Hematopoietic multipotent progenitor cell treated with erythropoietin and hydrocortisone succinate and interleukin-3 and kit ligand, for 4 days (in vitro differentiated cells): ENCODE data around the gene NDRG3.
A peak's percentile ranks its signal among the peaks of the same experiment; 100 is the strongest.
"Not testable (repeated sequence)": the region's sequence is repeated elsewhere in the genome, so short reads cannot be mapped to it uniquely, and the experiment has no call there.

Source experiments
- DNase-seq: peaks from one replicate; pipeline ENCODE4 v3.0.0-alpha.2; 2015

Gene NDRG3

GRCh38 chr20:36686504-36686903 is 59.4 kb downstream of the NDRG3 start:
- no peak for DNase-seq

GRCh38 chr20:36684747-36685146 is 61.1 kb downstream of the NDRG3 start:
- peak; percentile 31 for DNase-seq

DNA sequence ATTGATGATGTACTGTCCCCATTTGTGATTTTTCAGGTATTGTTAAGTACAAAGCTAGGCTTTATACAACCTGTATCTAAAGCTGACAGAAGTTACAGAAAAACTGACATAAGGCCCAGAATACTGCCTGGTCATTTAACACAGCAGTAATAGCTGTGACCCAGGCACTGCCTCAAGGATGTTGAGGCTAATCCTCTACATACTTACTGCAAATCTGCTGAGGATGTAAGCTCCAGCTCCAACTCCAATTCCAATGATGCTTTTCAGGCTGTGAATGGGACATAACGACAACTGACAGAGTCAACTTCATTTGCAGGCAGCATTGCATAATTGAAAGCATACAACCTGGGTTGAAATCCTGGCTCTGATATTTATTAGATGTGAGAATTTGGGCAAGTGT is 63.6 kb downstream of the NDRG3 start:
- no peak for DNase-seq

DNA sequence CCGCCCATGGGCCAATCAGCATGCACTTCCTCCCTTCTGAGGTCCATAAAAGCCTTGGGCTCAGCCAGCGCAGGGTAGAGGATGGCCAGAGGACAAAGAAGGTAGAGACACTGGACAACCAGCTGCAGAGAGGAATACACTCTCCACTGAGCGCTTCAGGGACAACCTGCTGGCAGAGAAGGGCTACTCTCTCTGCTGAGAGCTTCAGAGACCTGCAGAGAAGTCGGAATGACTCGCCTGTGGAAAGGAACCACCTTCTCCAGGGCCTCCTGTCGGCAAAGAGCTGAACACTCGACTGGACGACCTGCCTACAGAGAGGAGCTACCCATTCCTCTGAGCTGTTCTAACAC is 68.5 kb downstream of the NDRG3 start:
- DNase-seq: no peak

DNA sequence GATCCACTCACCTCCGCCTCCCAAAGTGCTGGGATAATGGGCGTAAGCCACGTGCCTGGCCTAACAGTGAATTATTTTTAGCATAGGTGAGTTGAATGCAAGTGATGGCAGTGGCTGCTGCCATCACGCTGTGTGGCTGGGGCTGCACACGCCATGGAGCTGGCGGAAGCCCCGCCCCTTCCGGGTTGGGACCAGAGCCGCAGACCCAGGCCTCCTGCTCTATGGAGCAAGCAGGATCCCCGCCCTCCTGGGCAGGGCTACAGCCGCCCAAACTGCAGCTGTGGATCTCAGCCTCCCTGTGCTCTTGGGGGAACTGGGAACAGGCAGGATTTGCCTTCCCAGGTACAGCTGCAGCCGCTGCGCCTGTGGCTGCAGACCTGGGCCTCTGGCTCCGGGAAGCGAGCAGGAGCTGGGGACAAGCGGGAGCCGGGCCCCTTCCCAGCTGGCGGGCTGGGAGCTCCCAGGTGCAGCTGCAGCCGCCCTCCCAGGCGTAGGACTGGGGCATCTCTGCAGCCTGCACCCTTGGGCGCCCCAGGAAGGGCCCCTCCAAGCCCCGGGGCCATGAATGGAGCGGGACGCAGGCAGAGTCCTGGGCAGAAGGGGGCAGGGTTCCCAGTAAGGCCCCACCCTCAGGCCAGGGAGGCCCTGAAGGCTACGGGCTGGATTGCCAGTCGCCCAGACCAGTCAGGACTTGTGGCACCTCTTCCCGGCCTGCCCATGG is 69.0 kb downstream of the NDRG3 start:
- peak; percentile 38 for DNase-seq

GRCh38 chr20:36675545-36675944 is 70.3 kb downstream of the NDRG3 start:
- not testable (repeated sequence) for DNase-seq

- DNase-seq: no peak
Measured at GRCh38 chr20:36672991-36673390, 72.9 kb downstream of the NDRG3 start.

DNA sequence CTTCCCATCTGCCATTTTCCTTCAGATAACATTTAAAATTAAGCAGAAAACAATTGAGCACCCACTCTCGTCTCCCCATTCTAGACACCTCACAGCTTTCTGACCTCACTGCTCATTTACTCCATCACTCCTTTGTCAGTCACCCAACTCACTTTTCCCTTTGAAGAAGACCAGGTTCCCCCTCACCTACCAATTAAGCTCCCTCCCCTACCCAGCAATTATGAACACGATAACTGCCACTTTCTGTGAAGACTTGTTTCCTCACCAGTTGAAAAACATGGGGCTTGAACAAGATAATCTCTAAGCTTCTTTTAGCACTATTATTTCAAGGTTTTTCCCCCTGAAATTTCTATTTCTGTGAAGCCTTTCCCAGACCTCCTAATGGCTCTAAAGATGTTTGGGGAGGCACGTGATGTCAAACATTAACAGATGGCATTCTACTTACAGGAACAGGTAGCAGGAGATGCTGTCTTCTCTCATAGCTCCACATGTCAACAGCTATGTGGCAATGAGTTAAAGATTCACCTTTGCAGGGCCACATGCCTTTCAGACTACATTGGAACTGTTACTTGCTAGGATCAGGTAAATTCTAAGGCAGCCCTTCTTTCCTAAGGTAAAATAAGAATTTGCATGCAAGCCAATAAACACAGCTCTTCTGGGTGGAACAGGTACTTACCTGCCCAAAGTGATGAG is 75.1 kb downstream of the NDRG3 start:
- no peak for DNase-seq

GRCh38 chr20:36666181-36666740 is 79.6 kb downstream of the NDRG3 start:
- DNase-seq: peak; percentile 62

DNA sequence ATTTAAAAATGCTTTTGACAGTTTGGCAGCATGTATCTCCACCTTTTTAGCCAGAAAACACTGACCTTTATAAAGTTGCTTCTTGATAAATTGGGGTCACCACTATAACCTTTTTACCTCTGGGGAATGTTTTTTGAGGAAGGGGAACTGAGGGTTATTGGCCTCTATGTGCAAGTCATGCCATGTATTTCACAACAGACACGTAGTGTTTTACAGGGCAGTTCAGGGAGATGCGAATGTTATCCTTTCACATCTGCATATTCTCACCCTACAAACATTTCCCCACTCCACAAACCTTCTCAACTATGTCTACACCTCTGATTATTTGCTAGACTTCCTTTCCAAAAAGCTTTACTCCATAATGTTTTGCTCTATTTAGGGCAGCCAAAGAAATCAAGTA is 82.9 kb downstream of the NDRG3 start:
- DNase-seq: peak; percentile 39

DNA sequence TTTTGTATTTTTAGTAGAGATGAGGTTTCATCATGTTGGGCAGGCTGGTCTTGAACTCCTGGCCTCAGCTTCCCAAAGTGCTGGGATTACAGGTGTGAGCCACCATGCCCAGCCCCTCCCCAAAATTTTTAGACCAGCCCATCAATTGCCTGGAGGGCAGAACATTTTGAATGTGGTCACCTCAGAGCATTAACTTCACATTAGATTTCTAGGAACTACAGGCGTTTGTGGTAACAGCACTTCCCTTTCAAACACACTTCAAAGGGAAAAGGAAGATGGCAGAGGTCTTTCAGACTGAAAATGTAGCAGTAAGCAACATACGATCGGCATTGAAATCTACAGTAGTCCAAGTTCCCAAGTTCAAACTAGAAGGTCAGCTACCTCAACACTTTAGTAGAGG is 87.6 kb downstream of the NDRG3 start:
- peak; percentile 74 for DNase-seq

- DNase-seq: no peak
Measured at GRCh38 chr20:36656733-36657132, 89.2 kb downstream of the NDRG3 start.

GRCh38 chr20:36655004-36655403 is 90.9 kb downstream of the NDRG3 start:
- DNase-seq: no peak

- no peak for DNase-seq
Measured at GRCh38 chr20:36654506-36654905, 91.4 kb downstream of the NDRG3 start.

DNA sequence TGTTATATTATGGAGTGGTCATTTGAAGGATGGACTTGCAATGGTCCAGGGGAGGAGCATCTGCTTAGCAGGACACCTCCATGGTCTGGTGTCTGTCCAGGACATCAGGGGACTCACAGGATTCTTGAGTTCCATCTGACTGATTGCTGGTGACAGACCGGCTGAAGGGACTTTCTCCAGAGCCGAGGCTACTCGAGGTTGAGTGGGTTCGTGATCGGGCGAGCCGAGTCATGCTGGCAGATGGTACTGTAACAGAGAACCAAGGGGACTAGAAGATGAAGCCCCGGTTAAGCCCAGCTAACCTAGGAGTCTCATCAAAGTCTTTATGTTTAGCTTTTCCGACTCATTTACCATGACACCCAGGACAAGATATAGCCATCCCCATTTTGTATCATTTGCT is 92.4 kb downstream of the NDRG3 start:
- DNase-seq: no peak

DNA sequence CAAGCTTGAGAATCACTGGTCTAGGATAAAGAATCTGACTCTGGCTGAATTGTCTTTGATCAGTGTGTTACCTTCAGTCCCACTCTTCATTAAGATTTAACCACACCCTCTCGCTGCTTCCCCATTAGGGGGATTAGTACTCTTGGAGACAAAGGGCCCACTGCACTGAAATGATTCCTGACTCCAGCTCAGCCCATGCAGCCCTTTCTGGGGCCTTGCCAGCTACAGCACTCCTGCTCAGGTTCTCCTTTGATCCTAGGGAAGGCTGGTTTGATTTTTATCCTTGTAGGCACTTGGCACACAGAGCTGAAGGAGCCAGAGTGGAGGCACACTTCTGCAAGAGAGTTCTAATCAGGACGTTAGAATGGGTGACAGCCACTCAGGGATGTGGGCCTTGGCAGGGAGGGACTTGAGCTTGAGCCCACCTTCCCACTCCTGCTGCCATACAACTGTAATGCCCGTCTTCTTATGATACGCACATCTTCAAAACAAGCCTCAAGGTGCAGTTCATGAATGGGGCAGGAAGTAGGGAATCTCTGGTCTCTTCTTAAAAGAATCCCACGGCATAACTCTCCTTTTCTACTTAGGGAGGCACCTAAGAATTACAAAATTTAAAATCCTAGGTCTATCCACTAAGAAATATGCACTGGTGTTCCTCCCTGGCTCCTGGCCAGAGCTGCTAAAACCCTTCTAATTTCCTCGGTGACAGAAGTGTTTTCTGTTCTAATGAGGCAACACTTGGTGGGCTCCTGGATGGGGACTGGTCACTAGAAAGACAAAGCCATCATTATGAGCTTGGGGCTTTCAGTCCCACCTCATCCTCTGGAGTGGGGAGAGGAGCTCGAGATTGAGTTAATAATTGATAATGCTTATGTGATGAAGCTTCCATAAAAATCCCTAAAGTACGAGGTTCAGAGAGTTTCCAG is 98.4 kb downstream of the NDRG3 start:
- DNase-seq: no peak

GRCh38 chr20:36646678-36647077 is 99.2 kb downstream of the NDRG3 start:
- no peak for DNase-seq

- peak; percentile 92 for DNase-seq
Measured at GRCh38 chr20:36645998-36646397, 99.9 kb downstream of the NDRG3 start, which contains the start of gene SLA2. TSS of gene SLA2 (minus strand) at chr20:36646196. CDS start at chr20:36641335, 4,861 bp downstream.

GRCh38 chr20:36645353-36645752 is 100.5 kb downstream of the NDRG3 start:
- no peak for DNase-seq

GRCh38 chr20:36644706-36645095 is 101.2 kb downstream of the NDRG3 start:
- DNase-seq: no peak

GRCh38 chr20:36644032-36644705 is 101.7 kb downstream of the NDRG3 start:
- no peak for DNase-seq

DNA sequence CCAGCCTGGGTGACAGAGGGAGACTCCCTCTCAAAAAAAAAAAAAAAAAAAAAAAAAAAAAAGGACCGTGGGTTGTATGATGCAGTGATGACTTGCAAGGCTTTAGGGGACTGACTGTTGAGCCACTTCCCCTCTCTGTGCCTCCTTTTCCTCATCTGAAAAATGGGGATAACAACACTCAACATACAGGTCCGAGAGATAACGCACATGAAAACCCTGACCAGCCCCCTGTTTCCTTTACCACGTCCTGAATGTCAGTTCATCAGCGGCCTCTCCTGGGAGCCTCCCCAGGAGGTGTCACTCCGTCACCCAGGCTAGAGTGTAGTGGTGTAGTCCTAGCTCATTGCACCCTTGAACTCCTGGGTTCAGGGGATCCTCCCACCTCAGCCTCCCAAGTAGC is 103.8 kb downstream of the NDRG3 start:
- peak; percentile 84 for DNase-seq

GRCh38 chr20:36641506-36641843 is 104.4 kb downstream of the NDRG3 start:
- no peak for DNase-seq
